ENCODE data around the gene AK3.

- TF ChIP-seq CTCF (IDR thresholded peaks at IDR 0.05; ENCODE audit: insufficient read depth, low read length, poor library complexity, severe bottlenecking): no peak
- TF ChIP-seq EZH2phosphoT487 (conservative IDR thresholded peaks at IDR 0.05; ENCODE audit: low read length): no peak
Observed at GRCh38 chr9:4764033-4764432, 23.0 kb upstream of the AK3 start.
